Activated CD4-positive, alpha-beta T cell treated with anti-CD3 and anti-CD28 coated beads for 48 hours (primary cell): ENCODE results near the gene YTHDC2.
A peak's percentile ranks its signal among the peaks of the same experiment; 100 is the strongest.

ENCODE experiments used
- DNase-seq: peaks from one replicate; pipeline ENCODE4 v3.0.0-alpha.2; 2020

The YTHDC2 gene

DNA sequence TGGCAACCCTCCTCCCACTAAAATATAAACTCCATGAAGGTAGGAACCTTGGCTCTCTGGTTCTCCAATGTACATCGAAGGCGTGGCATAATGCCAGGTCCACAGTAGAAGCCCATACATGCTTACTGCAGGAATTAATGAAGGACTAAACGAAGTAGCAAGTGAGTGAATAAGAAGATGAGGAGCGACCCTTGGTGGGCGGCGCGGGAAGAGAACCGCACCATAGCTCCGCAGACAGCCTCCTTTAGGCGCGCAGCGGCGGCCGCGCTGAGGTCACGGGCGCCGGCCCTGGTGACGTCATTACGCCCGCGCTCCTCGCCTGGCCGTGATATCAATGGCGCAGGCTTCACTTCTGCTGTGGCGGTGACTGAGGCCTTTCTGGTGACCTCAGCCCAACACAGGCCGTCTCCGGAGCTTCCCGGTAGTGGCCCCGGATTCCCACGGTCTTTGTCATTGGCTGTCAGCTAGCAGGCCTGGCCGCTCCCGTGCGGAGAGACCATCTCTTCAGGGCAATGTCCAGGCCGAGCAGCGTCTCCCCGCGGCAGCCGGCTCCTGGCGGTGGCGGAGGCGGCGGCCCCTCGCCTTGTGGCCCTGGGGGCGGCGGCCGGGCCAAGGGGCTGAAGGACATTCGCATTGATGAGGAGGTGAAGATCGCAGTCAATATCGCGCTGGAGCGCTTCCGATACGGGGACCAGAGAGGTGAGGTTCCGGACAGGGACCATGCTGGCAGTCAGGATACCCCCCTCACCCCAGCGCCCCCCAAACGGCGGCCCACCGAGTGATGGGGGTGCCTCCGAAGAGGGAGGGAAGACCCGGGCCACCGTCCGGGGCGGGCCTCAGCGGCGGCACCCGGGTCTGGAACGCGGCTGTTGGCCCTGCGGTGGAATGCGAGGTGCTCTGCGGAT is at the start of gene YTHDC2:
Gene YTHDC2, plus strand, starts transcription at position 311 of the 905 bp plus-strand sequence. Its CDS starts 202 bp downstream, at position 513.
- DNase-seq = peak; percentile 92

GRCh38 chr5:113474100-113474728 is 39.3 kb upstream of the YTHDC2 start:
- no peak for DNase-seq

- DNase-seq = no peak
Measured at GRCh38 chr5:113478691-113479090, 34.8 kb upstream of the YTHDC2 start.

GRCh38 chr5:113480243-113480642 is 33.3 kb upstream of the YTHDC2 start:
- no peak for DNase-seq

- peak; percentile 4 for DNase-seq
Measured at GRCh38 chr5:113487416-113487780, 26.1 kb upstream of the YTHDC2 start.

GRCh38 chr5:113487781-113488644 is 25.5 kb upstream of the YTHDC2 start, which contains the start of gene MCC:
Gene MCC (minus strand): TSS chr5:113488453.
- peak; percentile 55 for DNase-seq

GRCh38 chr5:113488645-113489184 is 24.8 kb upstream of the YTHDC2 start:
- DNase-seq = no peak

- DNase-seq = peak; percentile 8
Measured at GRCh38 chr5:113489299-113489698, 24.2 kb upstream of the YTHDC2 start.

DNA sequence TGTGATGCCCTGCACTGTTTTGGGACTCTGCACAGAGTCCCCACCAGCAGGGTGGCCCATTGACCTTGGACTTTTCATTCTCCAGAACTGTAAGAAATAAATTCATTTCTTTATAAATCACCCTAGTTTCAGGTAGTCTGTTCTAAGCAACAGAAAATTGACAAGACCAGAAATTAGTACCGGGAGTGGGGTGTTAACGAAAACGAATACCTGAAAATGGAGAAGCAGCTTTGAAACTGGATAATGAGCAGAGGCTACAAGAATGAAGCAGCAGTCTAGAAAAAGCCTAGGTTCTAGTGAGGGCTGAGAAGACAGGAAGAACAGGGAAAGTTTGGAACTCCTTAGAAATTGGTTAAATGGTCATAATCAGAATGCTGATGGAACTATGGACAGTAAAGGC is 23.2 kb upstream of the YTHDC2 start:
- DNase-seq = no peak

DNA sequence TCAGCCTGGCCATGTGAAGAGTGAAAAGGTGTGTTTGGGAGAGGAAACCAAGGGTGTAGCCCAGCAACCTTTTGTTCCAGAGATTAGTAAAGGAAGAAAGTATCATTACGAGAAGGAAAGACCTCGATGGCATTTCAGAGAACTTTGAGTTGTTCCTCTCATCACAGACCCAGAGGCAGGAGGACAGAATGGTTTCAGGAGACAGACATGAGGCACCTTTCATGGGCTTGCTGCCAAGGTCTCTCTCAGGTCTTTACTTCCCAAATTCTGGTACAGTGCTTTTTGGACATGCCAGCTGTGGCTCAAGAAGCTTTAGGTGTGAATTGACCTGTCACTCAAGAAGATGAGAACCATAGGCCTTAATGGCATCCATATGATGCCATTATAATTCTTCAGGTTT is 22.5 kb upstream of the YTHDC2 start:
- DNase-seq = no peak

- DNase-seq = no peak
Measured at GRCh38 chr5:113493446-113493845, 20.0 kb upstream of the YTHDC2 start.

- DNase-seq = no peak
Measured at GRCh38 chr5:113495422-113495841, 18.1 kb upstream of the YTHDC2 start.

- DNase-seq = no peak
Measured at GRCh38 chr5:113502073-113502472, 11.4 kb upstream of the YTHDC2 start.

GRCh38 chr5:113503146-113503545 is 10.3 kb upstream of the YTHDC2 start:
- no peak for DNase-seq

- no peak for DNase-seq
Measured at GRCh38 chr5:113505181-113505580, 8.3 kb upstream of the YTHDC2 start.

DNA sequence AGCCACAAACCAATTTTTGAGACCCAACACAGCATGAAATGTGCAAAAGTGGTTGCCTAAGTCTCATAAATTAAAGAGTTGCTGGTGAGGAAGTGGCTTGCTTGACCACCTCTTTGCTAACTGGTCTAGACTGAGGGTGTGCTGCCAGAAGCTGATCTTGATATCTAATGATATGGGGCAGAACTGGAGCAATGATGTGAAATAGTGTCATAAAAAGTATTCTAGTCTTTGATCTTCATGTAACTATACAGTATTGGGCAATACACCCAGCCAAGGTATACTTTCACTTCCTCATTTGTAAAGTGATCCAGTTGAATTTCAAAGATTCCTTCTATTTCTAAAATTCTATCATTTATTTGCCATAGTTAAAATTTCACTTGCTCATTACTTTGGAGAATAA is 5.9 kb upstream of the YTHDC2 start:
- no peak for DNase-seq

DNA sequence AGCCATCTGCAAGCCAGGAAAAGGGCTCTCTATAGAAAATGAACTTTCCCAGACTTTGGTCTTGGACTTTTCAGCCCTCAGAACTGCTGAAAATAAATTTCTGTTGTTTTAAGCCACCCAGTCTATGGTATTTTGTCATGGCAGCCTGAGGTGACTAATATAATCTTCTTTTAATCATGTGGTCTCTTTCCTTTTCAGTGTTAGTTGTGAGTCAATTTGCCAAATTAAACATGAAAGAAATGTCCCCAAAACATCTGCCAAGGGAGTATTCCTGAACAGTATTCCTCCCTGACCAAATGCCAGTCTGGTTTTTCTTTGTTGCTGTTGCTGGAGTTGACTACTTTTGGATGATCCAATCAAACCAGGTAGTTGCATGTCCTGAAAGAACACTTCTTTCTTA is 4.7 kb upstream of the YTHDC2 start:
- DNase-seq = no peak

DNA sequence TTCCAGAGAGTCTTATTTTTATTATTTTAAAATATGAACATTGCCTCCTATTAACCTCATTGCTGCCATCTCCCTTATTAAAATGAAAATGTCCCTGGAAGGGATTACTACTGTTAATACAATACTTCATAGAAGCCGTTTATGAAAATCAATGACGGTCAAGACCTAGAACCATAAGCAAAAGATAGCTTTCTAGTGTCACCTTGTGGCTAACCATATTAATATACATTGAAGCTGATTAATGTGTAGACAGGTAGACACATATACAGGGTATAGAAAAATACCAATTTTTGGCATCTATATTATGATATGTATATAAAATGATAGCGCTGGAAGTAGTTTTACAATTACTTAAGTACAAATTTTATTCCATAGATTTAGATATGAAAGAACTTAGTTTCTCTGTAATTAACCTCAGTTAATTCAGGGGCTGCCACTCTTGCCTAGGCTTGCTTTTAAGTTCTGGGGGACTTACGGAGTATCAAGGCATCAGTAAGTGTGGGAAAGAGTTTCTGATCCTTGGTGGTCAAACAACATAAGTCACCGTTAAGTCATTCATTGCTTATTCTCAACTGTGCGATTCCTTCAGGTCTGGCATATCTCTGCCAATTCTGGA is 2.5 kb upstream of the YTHDC2 start:
- DNase-seq = no peak

GRCh38 chr5:113512341-113512740 is 1.2 kb upstream of the YTHDC2 start:
- no peak for DNase-seq

DNA sequence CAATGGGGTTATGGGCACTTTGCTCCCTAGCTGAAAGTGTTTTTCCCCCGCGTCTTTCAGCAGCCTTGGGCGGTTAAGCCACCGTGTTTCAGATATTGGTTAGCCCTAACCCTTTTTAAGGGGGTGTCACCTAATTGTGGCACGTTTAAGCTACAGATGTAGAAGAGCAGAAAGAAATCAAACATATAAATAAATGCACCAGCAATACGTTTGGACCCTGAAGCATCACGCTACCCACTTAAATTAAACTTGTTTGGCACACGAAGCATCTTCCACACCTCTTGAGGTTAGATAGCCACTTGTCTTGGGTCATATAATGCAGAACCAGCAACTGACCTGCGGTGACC is 768 bp downstream of the YTHDC2 start:
- no peak for DNase-seq

DNA sequence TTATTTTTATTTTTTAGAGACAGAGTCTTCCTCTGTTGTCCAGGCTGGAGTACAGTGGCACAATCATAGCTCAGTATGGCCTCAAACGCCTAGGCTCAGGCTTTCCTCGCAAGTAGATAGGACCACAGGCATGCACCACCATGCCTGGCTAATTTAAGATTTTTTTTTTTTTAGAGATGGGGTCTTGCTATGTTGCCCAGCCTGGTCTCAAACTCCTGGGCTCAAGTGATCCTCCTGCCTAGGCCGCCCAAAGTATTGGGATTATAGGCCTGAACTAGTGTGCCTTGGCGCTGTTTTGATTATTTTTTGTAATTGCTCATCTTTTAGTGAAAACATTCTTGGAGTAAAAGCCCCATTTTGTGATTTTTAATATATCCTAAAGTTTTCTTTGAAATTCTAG is 5.4 kb downstream of the YTHDC2 start:
- DNase-seq = no peak

DNA sequence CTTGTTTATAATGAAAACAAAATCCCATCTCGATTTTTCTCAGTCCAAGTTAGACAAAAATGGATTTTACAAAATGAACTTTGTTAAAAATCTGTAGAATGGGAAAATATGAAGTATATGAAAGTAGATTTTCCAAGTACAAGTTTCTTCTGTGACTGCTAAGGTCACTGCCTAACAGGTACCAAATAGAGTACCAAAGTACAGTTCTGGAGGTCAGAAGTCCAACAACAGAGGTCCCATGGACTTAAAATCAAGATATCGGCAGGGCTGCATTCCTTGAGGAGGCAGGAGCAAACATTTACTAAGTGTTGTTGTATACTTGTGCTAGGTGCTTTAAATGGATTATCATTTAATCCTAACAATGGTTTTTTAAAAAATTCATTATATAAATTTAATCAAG is 5.9 kb downstream of the YTHDC2 start:
- DNase-seq = no peak

DNA sequence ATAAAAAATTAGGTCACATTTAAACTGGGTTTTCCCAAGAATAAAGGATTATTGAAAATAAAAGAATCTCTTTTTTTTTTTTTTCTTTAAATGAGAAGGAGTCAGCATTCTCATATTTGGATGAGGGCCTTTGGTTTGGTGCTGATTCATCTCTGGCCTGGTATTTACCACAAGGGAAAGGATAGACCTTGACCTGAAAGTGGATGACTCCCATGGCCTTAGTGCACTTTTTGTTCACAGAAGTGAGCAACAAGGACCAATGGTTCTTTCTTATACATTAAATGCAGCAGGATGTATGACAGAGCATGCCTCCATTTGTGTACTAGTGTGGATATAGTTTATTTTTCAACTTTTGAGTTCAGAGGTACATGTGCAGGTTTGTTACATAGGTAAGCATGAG is 6.9 kb downstream of the YTHDC2 start:
- DNase-seq = peak; percentile 34
